SK-N-SH treated with all-trans-retinoic acid at 6 μM for 48 hours (cell line): Measurements from ENCODE around the gene IRF1.

Experiments
- ARNTL ChIP-seq: fragments of 450-650 bp; formaldehyde crosslinking; IDR thresholded peaks from 2 replicates; pipeline ENCODE4 v1.5.0; 2020; ENCODE audit warnings: low read depth, mild to moderate bottlenecking, moderate library complexity, borderline replicate concordance
- BACH2 ChIP-seq: fragments of 250-450 bp; sonication (Bioruptor Pico); IDR thresholded peaks from 2 replicates; pipeline ENCODE4 v1.9.0; 2021; ENCODE audit warnings: mild to moderate bottlenecking, borderline replicate concordance
- CSRNP3 ChIP-seq: fragments of 250-450 bp; sonication (Bioruptor Pico); IDR thresholded peaks from 2 replicates; pipeline ENCODE4 v1.5.1; 2021; ENCODE audit warnings: mild to moderate bottlenecking, moderate library complexity
- ISL1 ChIP-seq: fragments of 250-450 bp; sonication (Bioruptor Pico); IDR thresholded peaks from 2 replicates; pipeline ENCODE4 v2.1.2; 2022; ENCODE audit warnings: mild to moderate bottlenecking, moderate library complexity
- PATZ1 ChIP-seq: fragments of 250-450 bp; sonication (Bioruptor Pico); IDR thresholded peaks from 2 replicates; pipeline ENCODE4 v1.8.0; 2020; ENCODE audit warnings: mild to moderate bottlenecking, moderate library complexity, borderline replicate concordance
- POU6F1 ChIP-seq: fragments of 250-450 bp; sonication (Bioruptor Pico); IDR thresholded peaks from 2 replicates; pipeline ENCODE4 v1.8.0; 2021; ENCODE audit warnings: low read depth, mild to moderate bottlenecking, moderate library complexity, borderline replicate concordance
- PPARA ChIP-seq: fragments of 250-450 bp; sonication (Bioruptor Pico); IDR thresholded peaks from 2 replicates; pipeline ENCODE4 v1.5.0; 2020; ENCODE audit warnings: mild to moderate bottlenecking, borderline replicate concordance
- RARB ChIP-seq: fragments of 250-450 bp; sonication (Bioruptor Pico); IDR thresholded peaks from 2 replicates; pipeline ENCODE4 v1.8.0; 2021; ENCODE audit warnings: mild to moderate bottlenecking, moderate library complexity
- TSHZ2 ChIP-seq: fragments of 250-450 bp; sonication (Bioruptor Pico); IDR thresholded peaks from 2 replicates; pipeline ENCODE4 v1.5.0; 2020; ENCODE audit warnings: mild to moderate bottlenecking, moderate library complexity
- ZFP3 ChIP-seq: fragments of 250-450 bp; sonication (Bioruptor Pico); IDR thresholded peaks from 2 replicates; pipeline ENCODE4 v1.5.0; 2020; ENCODE audit warnings: mild to moderate bottlenecking, moderate library complexity
- ZFP30 ChIP-seq: fragments of 450-650 bp; formaldehyde crosslinking; IDR thresholded peaks from 2 replicates; pipeline ENCODE4 v1.5.0; 2022; ENCODE audit warnings: mild to moderate bottlenecking, moderate library complexity

- TF ChIP-seq ZFP30 (CRISPR knock-in tag), result no peak
- TF ChIP-seq TSHZ2 (CRISPR knock-in tag), result no peak
- TF ChIP-seq PATZ1, result no peak
- no peak for TF ChIP-seq RARB (CRISPR knock-in tag)
- TF ChIP-seq ISL1, result no peak
- no peak for TF ChIP-seq CSRNP3
- TF ChIP-seq POU6F1 (CRISPR knock-in tag), result no peak
- no peak for TF ChIP-seq PPARA (CRISPR knock-in tag)
- no peak for TF ChIP-seq ZFP3
- no peak for TF ChIP-seq BACH2 (CRISPR knock-in tag)
- TF ChIP-seq ARNTL (CRISPR knock-in tag), result no peak
Measured at GRCh38 chr5:132445930-132446329, 44.6 kb downstream of the IRF1 start.
